HG03060 (cell line): ENCODE data around the gene ZDHHC9.

ENCODE experiments used
- ATAC-seq: cut with Tn5 transposase; IDR thresholded peaks from one replicate; pipeline ENCODE4 v1.9.1; 2021; ENCODE audit warnings: low read depth, moderate number of reproducible peaks; ENCODE audit not compliant: unreplicated experiment

ZDHHC9 gene

GRCh38 chrX:129769467-129770154, 74.1 kb downstream of the ZDHHC9 start:
- peak; percentile 28 for ATAC-seq

DNA sequence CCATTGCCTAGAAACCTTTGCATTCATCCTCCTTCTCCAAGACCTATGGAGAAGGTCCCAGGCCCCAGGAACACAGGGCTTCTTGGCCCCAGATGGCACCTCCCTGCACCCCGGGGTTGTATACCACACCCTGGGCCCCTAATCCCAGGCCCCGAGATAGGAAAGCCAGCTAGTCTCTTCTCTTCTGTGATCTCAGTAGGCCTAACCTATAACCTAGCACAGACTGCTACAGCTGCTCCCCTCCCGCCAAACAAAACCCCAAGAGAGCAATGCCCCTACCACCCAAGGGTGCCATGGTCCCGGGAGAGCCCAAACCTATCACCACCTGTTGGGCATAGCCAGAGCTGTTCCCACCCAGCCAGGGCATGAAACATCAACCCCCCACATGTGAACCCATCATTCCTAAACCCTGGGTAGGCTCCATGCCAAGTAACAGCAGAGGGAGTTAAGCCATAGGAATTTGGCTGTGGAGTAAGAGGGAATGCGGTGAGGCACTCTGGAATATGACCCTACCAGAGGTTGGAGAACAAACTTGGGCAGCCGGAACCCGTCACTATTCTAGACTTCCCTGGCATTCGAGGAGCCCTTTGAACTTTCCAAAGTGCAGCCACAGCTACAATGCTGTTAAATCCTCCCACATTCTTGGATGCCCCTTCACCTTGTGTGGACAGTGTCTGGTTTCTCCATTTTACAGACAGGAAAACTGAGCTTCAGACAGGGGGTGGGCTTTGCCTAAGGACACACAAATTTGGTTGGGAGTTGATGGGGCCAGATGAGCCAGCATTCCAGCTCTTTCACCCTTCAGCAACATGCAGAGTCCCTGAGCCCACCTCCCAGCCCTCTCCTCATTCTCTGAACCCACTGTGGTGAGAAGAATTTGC, 74.9 kb downstream of the ZDHHC9 start:
- no peak for ATAC-seq

GRCh38 chrX:129768186-129768585, 75.5 kb downstream of the ZDHHC9 start:
- ATAC-seq = no peak

GRCh38 chrX:129763666-129764065, 80.0 kb downstream of the ZDHHC9 start:
- no peak for ATAC-seq

DNA sequence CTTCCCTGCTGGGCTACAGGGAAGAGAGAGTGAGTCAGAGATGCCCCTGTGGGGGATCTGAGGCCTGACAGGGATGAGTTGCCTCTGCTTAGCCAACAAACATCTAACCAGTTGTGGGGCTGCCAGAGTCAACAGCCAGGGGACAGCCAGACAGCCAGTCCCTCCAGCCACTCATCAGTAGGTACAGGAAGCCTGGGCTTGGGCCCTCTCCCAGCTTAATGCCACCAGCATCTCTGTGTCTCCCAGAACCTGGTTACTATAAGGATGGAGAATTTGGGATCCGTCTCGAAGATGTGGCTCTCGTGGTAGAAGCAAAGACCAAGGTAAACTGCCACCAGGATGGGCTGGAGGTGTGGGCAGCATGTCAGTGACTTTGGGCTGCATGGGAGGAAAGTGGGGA, 81.2 kb downstream of the ZDHHC9 start:
- no peak for ATAC-seq

DNA sequence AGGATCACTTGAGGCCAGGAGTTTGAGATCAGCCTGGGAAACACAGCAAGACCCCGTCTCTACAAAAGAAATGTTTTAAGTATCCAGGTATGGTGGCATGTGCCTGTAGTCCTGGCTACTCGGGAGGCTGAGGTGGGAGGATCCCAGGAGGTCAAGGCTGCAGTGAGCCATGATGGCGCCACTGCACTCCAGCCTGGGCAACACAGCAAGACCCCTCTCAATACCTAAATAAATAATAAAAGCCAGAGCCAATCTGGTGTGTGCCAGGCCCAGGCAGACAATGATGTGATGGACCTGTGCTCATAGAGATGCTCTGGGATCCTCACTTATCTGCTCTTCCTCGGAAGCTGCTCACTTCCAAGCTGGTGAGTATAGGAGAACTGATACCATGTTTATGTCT, 82.1 kb downstream of the ZDHHC9 start:
- ATAC-seq = no peak

DNA sequence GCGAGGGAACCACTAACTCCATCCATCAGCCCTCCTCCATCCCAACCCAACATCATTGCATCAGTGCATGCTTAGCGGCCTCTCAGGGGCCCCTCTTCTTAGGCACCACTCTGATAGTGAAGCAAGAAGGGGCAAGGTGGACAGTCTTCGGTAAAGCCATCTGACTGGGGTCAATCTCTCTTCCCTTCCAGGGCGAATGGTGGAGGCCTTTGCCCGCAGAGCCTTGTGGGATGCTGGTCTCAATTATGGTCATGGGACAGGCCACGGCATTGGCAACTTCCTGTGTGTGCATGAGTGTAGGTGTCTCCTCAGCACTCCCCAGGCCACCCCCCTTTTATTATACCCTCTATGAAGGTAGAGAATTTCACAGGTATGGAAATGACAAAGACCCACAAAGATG, 82.7 kb downstream of the ZDHHC9 start:
- no peak for ATAC-seq

DNA sequence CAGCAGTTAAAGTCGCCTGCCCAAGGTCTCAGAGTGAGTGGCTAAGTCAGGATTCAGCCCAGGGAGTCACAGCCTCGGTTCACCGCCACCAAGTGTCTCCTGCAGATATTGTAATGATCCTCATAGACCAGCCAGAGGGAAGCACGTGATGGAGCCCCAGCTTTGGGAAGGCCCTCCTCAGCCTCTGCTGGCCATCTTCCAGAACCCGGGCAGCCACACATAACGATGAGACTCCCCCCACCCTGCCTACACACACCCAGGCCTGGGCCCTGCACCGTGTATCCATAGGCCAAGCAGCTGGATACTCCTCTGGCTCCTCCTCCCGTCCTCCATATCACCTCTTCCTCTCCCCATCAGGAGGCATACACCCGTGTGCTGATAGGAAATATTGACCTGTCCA, 83.5 kb downstream of the ZDHHC9 start:
- no peak for ATAC-seq

- no peak for ATAC-seq
Observed at GRCh38 chrX:129759576-129760061, 84.1 kb downstream of the ZDHHC9 start.

GRCh38 chrX:129755779-129756650, 87.7 kb downstream of the ZDHHC9 start:
- no peak for ATAC-seq

DNA sequence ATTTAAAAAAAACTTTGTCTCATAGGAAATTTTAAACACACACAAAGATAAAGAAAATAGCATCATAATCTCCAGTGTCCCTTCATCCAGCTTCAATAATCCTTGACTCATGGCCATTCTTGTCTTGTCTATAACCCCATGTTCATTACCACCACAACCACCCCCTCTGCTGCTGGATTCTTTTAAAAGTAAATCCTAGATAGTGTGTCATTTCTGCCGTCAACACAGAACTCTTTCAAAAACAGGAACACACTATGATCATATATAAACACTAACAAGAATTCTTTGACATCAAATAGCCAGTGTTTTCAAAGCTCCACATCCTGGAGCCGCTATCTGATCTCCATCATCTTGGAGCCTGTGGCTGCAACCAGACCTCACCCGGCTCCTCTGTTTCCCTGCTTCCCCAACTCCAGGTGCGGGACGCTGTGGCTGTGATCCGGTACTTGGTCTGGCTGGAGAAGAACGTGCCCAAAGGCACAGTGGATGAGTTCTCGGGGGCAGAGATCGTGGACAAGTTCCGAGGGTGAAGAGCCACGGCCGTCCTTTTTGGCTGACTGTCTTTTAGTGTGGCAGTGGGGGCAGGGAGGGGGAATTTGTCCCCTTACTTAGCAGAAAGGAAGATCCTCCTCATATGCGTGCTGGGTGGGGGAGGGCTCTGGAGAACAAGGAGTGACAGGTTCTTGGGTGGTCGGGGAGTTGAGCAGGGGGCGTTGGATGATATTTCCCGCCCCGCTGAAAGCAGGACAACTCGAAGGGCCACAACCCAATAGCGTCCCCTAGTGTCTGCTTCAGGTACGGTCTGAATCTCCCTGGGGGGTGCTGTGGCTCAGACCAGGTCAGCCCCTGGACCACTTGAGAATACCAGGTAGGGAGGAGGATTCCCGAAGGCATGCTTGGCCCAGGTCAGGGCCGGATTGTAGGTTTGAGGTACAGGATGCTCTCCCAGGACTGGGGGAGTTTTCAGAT, 89.3 kb downstream of the ZDHHC9 start:
- ATAC-seq = no peak
